Fibroblast of skin of scalp (primary cell): ENCODE results near the gene WDR86.

Experiments
- DNase-seq: peaks from one replicate; pipeline ENCODE4 v3.0.0-alpha.2; 2013

Gene WDR86

DNA sequence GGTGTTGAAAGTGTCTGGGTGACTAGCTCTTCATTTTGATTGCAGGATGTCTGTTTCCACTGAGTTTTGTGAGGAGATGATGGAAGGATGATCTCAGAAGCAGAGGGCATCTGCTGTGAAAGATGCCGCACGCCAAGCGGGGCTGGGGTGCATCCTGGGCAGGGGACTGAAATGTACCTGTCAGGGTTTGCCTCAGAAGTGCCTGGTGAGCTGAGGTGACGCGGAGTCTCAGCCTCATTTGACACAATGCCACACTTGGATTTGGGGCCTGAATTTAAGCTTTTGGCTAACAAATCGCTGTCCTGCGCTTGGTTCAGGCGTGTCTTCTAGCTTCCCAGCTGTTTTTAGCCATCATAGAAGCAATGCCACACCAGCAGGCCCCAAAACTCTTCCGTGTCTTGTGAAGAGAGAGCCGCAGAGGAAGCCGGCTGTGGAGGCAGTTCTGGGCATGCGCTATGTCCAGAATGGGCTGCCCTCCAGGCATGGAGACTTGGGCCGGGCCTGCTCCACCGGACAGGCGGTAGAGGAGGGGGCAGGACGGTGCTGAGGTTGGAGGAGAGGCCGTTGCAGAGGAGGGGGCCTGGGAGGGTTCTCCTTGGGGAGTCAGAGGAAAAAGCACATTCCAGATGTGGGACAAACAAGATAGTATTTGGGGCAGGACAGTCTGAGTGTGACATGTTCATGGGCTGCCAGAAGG lies 31.2 kb downstream of the WDR86 start:
- no peak for DNase-seq

DNA sequence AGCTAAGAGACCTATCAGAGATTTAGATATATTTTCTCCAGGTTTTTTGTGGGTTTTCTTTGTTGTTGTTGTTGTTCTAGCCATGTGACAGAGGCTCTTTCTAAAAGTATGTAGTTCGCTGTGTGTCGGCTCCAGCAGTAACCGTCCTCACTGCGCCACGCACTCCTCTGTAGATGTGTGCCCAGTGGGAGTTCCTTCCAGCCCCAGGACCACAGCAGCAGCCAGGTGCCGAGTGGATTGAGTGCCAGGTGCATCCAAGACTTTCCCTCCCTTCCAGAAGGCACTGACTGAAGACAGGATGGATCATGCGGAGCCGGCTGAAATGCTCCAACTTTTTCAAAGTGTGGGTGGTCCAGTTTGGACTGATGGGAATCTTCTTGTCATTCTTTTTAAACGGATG lies 31.8 kb downstream of the WDR86 start:
- no peak for DNase-seq

DNA sequence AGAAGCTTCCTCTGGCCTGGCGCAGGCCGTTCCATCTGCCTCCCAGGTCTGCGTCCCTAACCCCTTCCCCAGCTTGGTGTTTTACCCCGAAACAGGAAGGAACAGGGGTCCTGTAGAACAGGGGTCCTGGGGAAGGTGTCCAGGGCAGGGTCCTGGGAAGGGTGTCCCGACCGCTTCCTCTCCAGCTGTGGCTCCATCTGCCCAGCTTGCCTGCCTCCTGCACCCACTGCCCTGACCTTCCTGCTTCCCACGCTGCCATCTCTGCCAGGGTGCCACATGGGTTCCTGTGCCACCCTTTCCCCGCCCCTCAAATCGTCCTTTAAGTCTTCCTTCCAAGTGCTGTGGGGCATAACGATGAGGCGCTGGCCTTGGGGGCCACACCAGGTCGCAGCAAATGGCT lies 32.4 kb downstream of the WDR86 start:
- DNase-seq: no peak

DNA sequence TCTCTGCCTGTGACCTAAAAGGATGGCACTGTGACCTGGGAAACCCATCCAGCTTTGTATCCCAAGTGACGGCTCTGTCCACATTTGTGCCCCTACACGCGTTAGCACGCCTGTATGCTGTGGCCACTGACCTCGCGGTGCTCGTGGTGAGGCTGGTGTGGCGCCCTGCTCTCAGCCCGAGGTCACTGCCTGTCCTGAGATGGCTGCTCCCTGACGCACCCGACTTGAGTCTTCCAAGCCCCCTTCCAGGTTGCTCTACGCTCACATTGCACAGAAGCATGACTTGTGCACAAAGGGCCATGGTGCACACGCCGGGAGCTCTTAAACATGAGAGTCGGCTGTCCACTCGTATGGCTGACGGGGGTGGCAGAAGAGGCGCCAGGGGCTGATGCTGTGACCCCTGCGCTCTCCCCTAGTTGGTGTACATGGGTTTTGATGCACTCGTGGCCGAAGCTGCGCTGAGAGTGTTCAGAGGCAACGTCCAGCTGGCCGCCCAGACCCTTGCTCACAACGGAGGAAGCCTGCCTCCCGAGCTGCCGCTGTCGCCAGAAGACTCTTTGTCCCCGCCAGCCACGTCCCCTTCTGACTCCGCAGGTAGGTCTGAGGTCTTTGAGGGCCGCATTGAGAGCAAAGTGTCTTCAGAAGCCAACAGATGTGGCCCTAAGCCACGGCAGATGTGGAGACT lies 33.5 kb downstream of the WDR86 start:
- no peak for DNase-seq

DNA sequence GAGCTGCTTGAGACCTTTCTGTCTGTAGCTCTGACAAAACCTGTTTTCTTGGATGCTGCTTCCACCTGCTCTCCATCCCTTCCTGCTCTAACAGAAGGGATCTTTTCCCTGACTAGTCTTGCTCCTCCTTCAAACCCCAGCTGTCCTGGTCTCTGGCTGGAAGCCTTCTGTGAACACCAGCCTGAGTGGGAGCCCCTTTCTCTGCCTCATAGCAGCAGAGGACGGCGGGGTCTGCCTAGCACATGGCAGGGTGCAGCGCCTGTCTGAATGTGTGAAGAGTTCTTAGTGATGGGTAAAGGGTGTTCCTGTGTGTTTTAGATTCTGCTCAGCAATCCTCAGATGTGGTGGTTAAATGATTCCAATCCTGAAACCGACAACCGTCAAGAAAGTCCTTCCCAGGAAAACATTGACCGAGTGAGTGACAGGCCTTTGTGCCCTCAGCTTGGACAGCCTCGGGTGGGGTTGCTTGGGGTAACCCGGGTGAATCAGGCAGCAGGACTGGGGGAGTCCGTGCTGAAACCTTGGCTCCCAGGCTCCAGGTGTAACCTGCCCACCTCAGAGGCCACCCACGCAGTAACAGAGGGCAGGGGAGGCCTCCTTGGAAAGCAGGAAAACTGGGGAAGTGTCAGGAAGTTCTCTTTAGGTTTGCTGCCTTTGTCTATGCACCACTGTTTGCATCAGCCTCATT lies 34.2 kb downstream of the WDR86 start:
- no peak for DNase-seq

DNA sequence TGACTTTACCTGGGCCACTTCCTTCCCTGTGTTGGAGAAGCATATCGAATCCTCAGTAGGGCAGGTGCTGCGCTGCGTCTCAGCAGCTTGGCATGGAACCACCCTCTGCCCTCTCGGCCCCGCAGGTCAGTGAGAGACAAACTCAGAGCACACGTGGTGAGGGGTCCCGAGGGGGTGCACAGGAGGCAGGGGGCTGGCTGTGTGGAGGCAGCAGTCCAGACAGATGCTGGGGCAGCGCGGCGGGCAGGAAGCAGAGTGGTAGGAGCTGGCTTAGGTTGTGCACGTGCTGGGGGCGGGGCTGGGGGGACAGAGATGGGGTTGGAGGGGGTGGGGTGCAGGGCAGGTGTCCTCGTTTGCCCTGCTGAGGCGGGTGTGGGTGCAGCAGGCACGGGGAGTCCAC lies 35.1 kb downstream of the WDR86 start:
- DNase-seq: no peak

DNA sequence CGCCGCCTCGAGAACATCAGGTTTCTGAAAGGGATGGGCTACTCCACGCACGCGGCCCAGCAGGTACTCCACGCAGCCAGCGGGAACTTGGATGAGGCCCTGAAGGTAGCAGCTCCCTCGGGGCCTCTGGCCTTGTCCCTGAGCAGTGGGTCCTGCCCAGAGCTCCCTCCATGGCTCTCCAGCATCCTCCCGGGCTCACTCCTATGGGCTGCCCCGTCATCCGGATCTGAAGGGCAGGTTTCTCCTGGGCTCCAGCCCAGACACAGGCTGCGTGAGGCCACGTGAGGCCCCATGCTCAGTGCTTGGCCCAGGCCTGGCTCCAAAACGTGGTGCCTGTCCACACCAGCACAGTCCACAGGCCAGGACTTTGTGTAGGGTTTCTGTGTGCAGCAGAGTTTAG lies 35.7 kb downstream of the WDR86 start:
- no peak for DNase-seq

DNA sequence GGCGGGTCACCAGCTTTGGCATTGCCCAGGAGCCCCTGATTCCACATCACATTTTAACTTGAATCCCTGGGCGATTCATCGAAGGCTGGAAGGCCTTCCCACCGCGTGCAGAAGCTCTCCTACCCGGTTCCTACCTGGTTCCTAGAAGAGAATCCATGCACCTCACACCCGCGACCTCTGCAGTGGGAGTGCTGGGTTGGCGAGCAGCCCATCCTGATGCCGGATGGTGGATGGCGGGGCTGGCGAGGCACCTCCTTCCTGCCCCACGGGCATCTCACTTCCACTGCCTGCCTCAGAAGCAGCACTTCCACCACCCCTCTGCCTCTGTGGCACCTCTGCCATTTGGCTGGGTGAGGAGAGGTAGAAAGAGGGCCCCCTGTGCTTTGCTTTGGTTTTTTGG lies 36.2 kb downstream of the WDR86 start:
- DNase-seq: no peak

DNA sequence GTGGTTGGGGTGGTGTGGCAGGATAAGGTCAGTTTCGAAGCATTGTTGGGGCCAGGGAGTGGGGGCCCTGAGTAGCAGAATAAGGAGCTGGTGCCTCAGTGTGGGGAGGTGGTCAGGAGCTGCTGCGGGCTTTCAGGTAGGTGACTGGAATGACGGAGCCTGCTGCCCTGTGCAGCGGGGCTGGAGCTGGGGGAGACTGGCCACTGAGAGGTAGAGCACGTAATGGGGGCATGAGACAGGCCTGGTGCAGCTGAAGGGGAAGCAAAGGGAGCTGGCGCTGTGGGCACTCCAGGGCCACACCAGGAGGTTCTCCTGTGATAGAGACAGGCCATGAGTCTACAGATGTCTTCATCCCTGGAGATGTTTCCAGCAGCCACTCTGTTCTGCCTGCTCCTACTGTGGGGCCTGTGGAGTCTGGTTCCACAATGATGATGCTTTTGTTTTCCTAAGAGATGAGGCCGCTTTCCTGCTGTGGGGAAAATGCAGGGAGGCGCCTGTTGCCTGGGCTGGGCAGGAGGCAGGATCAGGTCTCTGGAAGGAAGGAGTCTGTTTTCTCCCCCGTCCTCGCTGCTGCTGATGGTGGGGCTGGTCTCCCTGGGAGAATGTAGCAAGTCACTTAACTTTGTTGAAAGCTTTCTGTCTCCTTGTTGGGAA lies 37.1 kb downstream of the WDR86 start:
- DNase-seq: peak; percentile 7

DNA sequence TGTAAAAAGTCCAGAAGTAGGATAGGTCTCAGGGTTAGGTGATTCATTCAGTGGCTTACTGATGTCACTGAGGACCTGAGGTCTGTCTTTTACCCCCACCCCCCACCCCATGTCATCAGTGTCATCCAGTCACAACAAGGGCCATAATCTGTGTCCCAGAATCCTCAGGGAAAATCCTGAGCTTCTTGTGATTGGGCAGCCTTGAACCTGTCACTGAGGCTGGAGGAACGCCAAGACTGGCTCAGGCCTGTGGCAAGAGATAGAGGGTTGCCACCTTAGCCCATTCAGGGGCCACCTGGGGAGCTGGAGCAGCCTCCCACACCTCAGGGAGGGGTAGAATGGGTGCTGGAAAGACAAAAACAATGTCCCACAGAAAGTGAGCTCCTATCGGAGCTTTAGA lies 38.6 kb downstream of the WDR86 start:
- DNase-seq: no peak

DNA sequence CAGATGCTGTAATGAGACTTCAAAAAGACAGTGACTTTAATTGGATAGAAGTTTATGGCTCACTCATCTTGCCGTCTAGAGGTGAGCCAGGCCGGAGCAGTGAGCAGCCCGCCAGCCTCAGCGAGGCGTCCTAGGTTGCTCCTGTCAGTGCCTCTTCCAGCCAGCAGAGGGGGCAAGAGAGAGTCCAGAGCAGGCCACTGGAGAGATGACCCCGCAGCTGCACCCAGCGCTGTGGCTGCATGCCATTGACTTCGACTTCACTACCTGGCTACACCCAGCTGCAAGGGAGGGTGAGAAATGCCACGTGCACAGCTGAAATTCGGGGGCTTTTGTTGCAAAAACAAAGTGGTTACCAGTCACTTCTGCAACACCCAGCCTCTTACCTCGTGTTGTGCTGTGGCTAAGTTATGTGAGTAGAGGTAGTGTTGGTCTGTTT lies 41.7 kb downstream of the WDR86 start:
- peak; percentile 69 for DNase-seq

DNA sequence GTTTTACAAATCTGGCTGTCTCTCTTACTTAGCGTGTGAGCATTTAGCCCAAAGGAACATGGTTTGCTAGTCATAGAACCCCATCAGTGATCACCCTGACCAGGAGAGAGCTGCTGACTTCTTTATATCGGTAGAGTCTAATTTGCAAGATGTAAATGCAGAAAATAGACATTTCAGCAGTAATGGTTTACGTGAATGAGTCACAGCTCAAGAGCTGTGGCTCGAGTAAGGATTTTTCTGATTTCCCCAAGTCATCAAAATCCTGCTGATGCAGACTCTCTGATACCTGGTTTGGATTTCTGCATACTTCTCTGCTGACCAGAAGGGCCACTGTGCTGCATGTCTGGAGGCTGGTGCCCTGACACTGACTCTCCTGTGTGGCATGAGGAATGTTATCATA lies 42.6 kb downstream of the WDR86 start:
- DNase-seq: peak; percentile 18

DNA sequence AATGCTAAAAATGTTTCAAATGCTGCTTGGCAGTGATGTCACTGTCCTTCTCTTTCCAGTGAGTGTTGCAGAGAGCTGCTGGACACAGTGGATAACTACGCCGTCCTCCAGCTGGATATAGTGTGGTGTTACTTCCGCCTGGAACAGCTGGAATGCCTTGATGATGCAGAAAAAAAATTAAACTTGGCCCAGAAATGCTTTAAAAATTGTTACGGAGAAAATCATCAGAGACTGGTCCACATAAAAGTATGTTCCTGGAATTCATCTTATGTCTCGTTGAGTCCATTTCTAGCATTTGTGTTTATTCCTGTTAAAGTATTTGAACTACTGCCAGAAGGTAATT lies 43.0 kb downstream of the WDR86 start:
- DNase-seq: peak; percentile 84

DNA sequence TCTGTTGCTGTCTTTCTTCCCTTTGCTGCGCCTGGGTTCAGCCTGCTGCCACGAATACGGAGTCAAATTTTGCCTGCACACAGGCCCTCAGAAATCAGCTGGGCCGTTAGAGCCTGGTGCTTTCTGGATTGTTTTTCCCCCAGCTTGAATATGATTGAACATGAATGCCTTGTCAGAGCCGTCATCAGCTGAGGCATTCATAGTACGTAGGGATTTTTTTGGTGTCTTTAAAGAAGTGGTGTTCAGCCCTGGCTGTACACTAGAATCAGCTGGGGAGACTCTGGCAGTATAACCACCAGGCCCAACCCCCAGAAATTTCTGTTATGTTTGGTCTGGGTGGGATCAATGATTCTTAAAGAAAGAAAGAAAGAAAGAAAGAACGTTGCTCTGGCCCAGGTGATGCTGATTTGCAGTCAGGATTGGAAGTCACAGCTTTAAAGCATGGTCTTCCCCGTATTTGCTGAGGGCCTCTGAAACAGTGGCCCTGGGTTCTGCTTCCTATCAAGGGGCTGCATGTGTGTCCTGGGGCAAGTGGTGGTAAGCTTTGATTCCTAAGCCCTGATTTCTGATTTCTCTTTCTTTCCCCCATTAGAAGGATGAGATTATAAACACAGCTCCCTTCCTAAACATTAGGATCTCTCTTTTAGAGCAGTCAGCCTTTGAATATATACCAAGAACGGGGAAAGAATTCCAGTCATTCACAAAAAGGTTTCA lies 43.5 kb downstream of the WDR86 start:
- DNase-seq: peak; percentile 44

DNA sequence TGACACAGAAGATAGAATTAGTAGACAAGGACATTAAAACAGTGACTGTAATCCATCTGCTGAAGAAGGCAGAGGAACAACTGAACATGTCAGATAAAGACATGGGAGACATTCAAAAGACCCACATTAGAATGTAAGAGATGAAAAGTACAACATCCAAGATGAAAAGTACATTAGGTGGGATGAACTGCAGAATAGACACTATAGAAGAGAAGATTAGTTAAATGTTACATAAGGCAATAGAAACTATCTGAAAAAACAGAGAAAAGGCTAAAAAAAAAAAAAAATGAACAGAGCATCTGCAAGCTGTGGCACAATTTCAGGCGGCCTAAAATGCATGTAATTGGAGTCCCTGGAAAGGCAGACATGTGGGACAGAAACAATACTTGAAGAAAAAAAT lies 46.7 kb downstream of the WDR86 start:
- no peak for DNase-seq

DNA sequence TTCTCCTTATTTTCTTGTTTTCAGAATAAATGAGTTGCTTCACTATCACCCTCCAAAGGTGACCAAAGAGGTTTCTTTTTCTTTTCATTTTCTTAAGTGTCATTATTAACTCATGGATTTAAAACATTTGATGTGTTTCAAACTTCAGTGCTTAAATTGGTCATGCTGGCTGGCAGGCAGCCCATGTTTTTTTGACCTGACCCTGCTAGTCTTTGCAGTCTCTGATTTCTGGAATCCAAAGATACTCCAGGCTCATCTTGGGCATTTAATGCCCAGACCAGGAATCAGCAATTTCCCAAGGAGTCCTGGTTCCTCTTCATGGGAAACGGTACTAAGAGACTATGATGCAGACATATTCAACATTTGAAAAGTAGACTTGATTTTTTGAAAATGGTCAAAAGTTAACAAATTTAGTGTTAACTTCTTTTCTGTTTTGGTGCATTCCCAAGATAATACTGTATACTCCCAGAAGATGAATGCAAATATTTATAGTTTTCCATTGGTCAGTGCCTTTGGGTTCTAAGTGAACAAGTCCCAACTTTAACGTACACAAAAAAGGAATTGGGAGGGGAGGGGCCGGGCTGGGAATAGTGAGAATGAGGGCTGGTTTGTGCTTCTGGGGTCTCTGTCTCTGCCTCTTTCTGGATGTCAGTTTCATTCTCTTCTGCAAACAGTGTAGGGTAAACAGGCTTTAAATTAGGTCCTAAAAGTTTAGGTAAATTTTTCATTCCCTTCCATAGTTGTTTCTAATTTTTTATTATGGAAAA lies 48.5 kb downstream of the WDR86 start:
- DNase-seq: no peak

DNA sequence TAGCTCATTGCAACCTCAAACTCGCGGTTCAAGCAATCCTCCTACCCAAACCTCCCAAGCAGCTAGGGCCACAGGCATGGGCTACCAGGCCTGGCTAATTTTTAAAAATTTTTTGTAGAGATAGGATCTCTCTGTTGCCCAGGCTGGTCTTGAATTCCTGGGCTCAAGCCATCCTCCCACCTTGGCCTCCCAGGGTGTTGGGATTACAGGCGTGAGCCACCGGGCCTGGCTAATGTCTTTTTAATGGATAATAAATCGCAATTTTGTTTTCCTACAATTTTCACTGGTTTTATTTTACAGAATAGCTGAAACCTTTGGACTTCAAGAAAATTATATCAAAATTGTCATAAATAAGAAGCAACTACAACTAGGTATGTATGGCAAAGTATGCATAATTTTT lies 57.3 kb downstream of the WDR86 start:
- no peak for DNase-seq

DNA sequence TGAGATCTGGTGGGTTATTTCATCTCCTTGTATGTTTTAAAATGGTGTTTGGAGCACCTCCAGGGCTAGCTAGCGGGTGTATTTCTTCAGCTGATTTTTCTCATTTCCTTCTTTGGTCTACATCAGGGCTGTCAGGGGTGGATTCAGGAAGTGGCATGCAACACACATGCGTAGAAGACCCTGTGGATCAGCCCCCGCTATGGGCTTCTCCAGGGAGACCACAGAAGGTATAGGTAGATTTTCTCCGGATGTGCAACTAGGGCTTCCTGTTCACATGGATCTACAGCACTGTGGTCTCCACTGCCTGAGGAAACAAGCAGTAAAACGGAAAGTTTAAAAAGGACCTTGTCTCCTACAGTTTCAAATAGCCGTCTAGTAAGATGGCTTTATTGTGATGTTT lies 57.9 kb downstream of the WDR86 start:
- DNase-seq: no peak

DNA sequence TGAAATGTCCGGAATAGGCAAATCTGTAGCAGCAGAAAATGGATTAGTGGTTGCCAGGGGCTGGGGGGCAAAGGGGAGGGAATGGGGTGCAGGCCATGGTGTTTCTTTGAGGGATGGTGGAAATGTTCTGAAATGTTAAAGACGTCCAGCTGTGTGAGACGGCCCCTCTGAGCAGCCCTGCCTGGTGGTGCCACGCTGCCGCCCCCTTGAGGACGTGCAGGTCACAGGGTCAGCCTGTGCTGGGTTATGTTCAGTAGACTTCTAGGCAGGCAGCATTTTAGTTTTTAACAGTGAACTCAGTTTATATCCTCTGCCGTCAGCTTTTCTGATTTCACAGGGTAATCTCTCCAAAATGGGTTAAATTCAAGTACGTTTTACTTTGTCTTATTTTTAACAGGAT lies 58.8 kb downstream of the WDR86 start:
- no peak for DNase-seq

DNA sequence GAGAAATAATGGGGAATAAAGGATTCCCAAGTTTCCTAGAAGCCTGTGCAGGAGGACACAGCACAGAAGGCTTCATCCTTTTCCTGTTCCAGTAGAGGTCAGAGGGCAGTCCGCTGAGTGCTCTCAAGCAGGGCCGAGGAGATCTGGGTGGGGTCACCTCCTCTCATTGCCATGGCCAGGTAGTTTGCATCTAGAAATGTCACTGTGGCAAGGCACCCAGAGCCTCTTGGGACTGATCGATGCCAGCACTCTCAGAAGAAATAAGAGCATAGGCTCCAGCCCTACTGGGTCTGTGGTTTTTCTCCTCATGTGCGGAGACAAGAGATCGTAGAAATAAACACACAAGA lies 60.4 kb downstream of the WDR86 start:
- no peak for DNase-seq

DNA sequence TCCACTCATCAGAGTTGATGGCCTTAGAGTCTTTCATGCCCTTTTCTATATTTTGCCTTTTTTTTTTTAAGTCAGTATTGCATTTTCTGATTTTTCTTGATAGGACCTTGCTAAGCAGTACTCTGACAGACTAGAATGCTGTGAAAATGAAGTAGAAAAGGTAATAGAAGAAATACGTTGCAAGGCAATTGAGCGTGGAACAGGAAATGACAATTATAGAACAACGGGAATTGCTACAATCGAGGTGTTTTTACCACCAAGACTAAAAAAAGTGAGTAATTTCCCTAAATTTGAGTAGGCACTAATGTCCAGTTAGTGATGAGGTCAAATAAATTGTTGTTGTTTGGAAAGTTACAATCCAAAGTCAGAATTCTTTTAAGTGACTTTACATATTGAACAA lies 60.9 kb downstream of the WDR86 start:
- DNase-seq: no peak

DNA sequence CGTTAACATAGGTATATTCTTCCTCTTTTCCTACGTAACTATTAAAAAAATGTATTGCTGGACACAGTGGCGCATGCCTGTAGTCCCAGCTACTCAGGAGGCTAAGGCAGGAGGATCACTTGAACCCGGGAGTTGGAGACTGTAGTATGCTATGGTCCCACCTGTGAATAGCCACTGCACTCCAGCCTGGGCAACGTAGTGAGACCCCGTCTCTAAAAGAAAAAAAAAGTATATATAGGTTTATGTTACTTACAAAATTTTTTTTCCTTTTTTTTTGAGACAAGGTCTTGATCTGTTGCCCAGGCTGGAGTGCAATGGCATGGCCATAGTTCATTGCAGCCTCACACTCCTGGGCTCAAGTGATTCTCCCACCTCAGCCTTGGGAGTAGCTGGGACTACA lies 62.6 kb downstream of the WDR86 start:
- DNase-seq: no peak

DNA sequence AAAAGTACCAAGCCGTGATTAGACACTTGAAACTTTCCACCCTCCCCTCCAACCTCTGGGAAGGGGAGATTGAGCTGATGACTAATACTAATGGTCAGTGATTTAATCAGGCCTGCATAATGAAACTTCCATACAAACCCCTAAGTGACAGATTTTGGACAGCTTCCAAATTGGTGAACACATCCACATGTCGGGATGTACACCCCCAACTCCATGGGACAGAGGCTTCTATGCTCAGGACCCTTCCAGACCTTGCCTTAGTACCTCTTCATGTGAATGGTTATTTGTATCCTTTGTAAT lies 63.4 kb downstream of the WDR86 start:
- no peak for DNase-seq
